WERI-Rb-1 (cell line): ENCODE measurements around the gene CSTPP1.

Experiments
- DNase-seq: peaks from one replicate; pipeline ENCODE4 v3.0.0-alpha.2; 2020
- H3K27ac ChIP-seq: fragments of 250-450 bp; sonication (Bioruptor Pico); 2 replicates; pipeline ENCODE4 v1.5.1; 2020; ENCODE audit warnings: mild to moderate bottlenecking, moderate library complexity
- H3K27me3 ChIP-seq: fragments of 250-450 bp; sonication (Bioruptor Pico); 2 replicates; pipeline ENCODE4 v1.5.1; 2021; ENCODE audit warnings: mild to moderate bottlenecking, low read depth, moderate library complexity; ENCODE audit not compliant: insufficient read depth, severe bottlenecking
- H3K36me3 ChIP-seq: fragments of 250-450 bp; sonication (Bioruptor Pico); 2 replicates; pipeline ENCODE4 v1.5.1; 2020; ENCODE audit warnings: mild to moderate bottlenecking, moderate library complexity
- H3K4me3 ChIP-seq: 2 replicates; pipeline ENCODE4 v1.5.1; 2011; ENCODE audit warnings: low read depth, mild to moderate bottlenecking, control low read depth, low read length
- H3K9me3 ChIP-seq: fragments of 250-450 bp; sonication (Bioruptor Pico); 2 replicates; pipeline ENCODE4 v1.5.1; 2021; ENCODE audit warnings: mild to moderate bottlenecking, moderate library complexity; ENCODE audit not compliant: severe bottlenecking
- CTCF ChIP-seq: IDR thresholded peaks from 2 replicates; pipeline ENCODE4 v1.5.1; 2011; ENCODE audit warnings: low read depth, mild to moderate bottlenecking, control low read depth, inconsistent platforms, low read length

Gene CSTPP1

DNA sequence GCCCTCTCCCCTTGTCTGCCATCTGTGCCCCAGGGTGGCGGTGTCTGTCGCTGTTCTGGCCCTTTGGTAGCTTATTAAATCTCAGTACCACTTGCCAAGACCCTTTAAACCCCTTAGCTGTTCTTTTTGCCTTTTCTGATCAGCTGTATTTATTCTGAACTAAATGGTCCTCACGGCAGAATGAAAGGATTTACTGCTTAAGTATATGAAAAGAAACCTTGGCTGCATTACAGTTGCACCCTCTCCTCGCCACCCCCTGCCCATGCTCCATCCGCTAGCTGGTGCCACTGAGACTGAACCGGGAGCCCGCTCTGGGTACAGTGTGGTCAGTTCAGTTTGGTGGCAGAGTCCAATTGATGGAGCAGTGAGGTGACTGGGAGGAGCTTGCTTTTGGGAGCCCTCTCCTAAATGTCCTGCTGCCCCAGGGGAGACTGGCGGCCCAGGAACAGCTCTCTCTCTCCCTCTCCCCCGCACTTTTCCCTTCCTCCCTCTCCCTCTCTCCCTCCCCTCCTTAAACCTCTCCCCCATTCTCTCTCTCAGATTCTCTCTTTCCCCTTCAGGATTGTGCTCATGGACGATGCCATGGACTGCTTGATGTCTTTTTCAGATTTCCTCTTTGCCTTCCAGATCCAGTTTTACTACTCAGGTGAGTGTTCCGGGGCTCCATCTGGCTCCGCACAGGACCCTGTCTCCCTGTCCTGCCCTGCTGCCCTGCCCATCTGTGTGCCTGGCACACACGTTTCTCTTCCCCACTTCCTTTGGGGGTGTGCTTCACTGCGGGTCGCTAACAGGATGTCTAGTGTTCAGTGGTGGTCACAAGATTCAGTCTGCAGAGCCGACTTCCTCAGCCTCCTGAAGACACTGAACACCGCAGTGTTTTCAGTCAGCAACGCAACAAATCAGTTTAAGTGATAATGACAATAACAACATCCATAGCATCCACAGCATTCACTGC lies 218.3 kb downstream of the CSTPP1 start:
- Histone ChIP-seq H3K9me3 (no peaks in the 10 kb centered on the region), H3K4me3 (no peak overlapping the region), H3K27me3 (no peaks in the 10 kb centered on the region), H3K36me3 (no peaks in the 10 kb centered on the region; the same call in 1 of the 2 replicates), H3K27ac (no peak overlapping the region)
- DNase-seq = no peak
- no peak for TF ChIP-seq CTCF

DNA sequence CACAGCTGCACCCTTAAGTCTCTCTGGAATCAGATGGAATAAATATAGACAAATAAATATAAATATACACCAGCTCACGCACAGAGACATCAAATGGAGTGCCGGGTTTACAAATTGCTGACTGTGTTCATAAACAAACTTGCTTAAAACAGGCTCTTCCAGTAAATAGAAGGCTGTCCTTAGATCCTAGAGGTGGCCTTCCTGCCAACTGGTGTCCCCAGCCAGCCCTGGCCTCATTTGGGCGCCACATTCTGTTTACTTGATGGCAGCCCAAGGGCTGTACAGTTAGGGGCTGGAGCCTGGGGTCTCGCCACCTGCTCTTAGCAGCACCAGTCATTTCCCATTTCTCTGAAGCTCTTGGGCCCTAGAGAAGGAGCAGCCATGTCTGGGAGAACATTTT lies 219.3 kb downstream of the CSTPP1 start:
- H3K9me3 ChIP-seq = no peaks in the 10 kb centered on the region
- no peak overlapping the region for H3K4me3 ChIP-seq
- no peaks in the 10 kb centered on the region for H3K36me3 ChIP-seq
- no peak overlapping the region for H3K27ac ChIP-seq
- no peaks in the 10 kb centered on the region for H3K27me3 ChIP-seq
- no peak for TF ChIP-seq CTCF
- DNase-seq = no peak

DNA sequence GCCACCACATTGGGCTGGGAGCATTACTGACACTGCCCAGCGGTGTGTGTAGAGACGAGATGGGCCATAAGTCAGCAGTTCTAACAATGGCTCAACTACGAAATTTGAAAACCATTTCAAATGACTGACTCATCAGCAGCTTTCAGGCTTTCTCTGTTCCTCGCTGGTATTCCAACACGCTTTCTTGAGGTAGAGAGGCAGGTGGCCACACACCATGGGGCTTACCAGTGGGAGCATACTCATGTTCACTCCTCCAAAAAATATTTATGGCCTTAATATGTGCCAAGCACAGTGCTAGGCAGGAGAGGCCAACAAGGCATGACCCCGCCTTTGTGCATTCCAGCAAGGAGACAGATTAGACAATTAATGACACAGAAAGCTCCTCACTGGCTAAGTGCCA lies 219.8 kb downstream of the CSTPP1 start:
- TF ChIP-seq CTCF = no peak
- no peaks in the 10 kb centered on the region for H3K36me3 ChIP-seq
- no peak overlapping the region for H3K27ac ChIP-seq

DNA sequence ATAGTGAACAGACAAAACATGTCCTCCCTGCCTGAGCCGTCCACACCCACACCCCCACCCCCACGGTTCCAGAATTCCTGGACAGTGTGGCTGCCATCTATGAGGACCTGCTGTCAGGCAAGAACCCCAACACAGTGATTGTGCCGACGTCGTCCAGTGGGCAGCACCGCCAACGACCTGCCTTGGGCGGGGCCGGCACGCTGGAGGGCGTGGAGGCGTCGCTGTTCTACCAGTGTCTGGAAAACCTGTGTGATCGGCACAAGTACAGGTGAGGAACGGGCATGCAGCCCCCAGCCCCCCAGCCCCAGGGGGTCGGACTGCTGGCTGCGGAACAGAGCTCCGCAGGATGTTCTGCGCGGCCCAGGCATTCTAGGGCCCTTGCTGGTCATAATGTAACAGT lies 220.4 kb downstream of the CSTPP1 start:
- Histone ChIP-seq H3K27ac (no peak overlapping the region), H3K27me3 (no peaks in the 10 kb centered on the region), H3K9me3 (no peaks in the 10 kb centered on the region), H3K4me3 (no peak overlapping the region), H3K36me3 (no peaks in the 10 kb centered on the region)
- no peak for TF ChIP-seq CTCF
- DNase-seq = no peak

More for the DNA sequence above, 219.8 kb downstream of the CSTPP1 start:
- DNase-seq = no peak
- Histone ChIP-seq H3K9me3 (no peaks in the 10 kb centered on the region), H3K4me3 (no peak overlapping the region), H3K27me3 (no peaks in the 10 kb centered on the region)

DNA sequence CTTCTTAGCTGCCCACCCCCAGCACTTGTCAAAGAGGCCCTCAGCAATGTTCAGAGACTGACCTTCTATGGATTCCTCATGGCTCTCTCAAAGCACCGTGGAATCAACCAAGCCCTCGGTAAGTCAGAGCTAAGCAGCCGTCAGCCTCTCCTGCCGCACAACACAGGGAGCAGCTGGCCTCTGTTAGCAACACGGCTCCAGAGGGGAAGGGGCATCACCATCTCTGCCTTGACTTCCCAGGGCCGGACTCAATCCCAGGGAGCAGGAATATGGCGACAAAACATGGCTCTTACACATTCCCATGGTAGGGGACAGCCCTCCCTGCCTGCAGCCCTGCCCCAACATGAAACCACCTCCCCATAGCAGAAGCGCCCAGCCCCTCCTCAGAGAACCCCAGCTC lies 221.2 kb downstream of the CSTPP1 start:
- H3K27ac ChIP-seq = no peak overlapping the region
- TF ChIP-seq CTCF = no peak
- no peak for DNase-seq
- no peaks in the 10 kb centered on the region for H3K36me3 ChIP-seq
- no peaks in the 10 kb centered on the region for H3K9me3 ChIP-seq
- no peak overlapping the region for H3K4me3 ChIP-seq
- H3K27me3 ChIP-seq = no peaks in the 10 kb centered on the region

- Histone ChIP-seq H3K27me3 (no peaks in the 10 kb centered on the region), H3K4me3 (no peak overlapping the region), H3K27ac (no peak overlapping the region), H3K36me3 (peaks cover 2% of the 10 kb centered on the region), H3K9me3 (no peaks in the 10 kb centered on the region)
- no peak for DNase-seq
- TF ChIP-seq CTCF = no peak
Measured at GRCh38 chr11:47158242-47158641, 221.7 kb downstream of the CSTPP1 start.
